Astrocyte of the cerebellum (primary cell): ENCODE results near the gene EBF3.

ENCODE experiments used
- DNase-seq: peaks from one replicate; pipeline ENCODE4 v3.0.0-alpha.2; 2011; ENCODE audit warnings: low read depth
- H3K4me3 ChIP-seq: 2 replicates; pipeline ENCODE4 v1.5.1; 2011; ENCODE audit warnings: mild to moderate bottlenecking, low read depth, low read length, moderate library complexity
- in situ Hi-C: cut with HindIII; loops from 2 replicates; pipeline ENCODE4 v1.10.0; 2017; ENCODE audit warnings: low sequenced_read_pairs
- TF ChIP-seq, protein P1 (sequence below): IDR thresholded peaks from 2 replicates; pipeline ENCODE4 v1.5.1; 2012; ENCODE audit warnings: low read length, low read depth, moderate library complexity, mild to moderate bottlenecking; ENCODE audit errors: missing control alignments

EBF3 gene

DNA sequence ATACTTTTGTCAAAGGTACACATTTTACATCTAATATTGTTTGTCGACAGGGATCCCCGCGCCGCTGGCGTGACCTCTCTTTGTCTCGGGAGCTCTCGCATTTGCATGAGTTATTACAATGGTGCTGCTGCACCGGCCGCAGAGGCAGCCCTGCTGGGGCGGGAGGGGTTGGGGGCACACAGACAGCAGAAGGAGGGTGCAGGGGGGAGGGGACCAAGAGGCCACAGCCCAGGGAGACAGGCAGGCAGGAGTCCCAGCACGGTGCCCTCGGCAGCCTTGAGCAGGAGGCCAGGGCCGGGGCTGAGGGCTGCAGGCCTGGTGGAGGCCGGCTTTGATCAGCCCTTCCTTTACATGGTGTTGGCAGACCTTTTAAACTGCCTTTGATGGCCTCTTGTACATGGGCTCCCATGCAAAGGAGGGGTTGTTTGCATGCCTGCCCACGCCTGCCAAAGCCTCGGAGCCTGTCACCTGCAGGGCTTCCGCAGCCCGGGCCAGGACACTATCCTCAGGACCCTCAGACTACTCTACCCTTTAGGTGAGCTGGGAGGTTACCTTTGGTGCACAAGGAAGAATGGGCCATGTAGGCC lies 95.5 kb downstream of the EBF3 start:
- in situ Hi-C loops: no loop called here
- TF ChIP-seq, protein P1, sequence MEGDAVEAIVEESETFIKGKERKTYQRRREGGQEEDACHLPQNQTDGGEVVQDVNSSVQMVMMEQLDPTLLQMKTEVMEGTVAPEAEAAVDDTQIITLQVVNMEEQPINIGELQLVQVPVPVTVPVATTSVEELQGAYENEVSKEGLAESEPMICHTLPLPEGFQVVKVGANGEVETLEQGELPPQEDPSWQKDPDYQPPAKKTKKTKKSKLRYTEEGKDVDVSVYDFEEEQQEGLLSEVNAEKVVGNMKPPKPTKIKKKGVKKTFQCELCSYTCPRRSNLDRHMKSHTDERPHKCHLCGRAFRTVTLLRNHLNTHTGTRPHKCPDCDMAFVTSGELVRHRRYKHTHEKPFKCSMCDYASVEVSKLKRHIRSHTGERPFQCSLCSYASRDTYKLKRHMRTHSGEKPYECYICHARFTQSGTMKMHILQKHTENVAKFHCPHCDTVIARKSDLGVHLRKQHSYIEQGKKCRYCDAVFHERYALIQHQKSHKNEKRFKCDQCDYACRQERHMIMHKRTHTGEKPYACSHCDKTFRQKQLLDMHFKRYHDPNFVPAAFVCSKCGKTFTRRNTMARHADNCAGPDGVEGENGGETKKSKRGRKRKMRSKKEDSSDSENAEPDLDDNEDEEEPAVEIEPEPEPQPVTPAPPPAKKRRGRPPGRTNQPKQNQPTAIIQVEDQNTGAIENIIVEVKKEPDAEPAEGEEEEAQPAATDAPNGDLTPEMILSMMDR: no peak
- no peak overlapping the region for H3K4me3 ChIP-seq
- DNase-seq: no peak

DNA sequence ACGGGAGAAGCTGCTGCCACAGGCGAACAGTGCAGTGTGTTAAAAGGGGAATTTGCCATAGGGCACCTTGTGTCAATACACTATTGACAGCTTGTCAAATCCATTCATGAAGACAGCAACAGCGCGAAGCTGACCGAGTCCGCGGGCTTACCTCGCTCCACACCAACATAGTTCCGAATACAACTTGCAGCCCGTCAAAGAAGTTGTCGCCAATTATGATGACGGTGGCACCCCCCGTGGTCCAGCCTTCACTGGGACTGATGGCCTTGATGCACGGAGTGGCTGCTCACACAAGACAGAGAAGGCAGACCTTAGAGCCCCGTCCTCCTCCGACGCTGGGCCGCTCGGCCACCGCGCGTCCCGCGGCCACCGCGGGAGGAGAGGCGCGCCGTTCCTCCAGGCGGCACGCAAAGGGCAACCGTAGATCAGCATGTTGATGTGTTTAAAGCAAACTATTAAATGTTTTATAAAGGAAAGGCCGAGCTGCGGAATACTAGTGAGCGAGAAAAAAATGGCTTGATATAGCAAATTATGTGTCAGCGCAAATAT lies 96.4 kb downstream of the EBF3 start:
- in situ Hi-C loops: no loop called here
- TF ChIP-seq, protein P1: no peak
- no peak overlapping the region for H3K4me3 ChIP-seq
- DNase-seq: no peak

- H3K4me3 ChIP-seq: no peak overlapping the region
- in situ Hi-C loops: no loop called here
- TF ChIP-seq, protein P1: no peak
- no peak for DNase-seq
Measured at GRCh38 chr10:129866894-129867293, 97.2 kb downstream of the EBF3 start.

- in situ Hi-C loops: no loop called here
- DNase-seq: no peak
- H3K4me3 ChIP-seq: no peak overlapping the region
- TF ChIP-seq, protein P1: no peak
Measured at GRCh38 chr10:129865960-129866359, 98.1 kb downstream of the EBF3 start.

DNA sequence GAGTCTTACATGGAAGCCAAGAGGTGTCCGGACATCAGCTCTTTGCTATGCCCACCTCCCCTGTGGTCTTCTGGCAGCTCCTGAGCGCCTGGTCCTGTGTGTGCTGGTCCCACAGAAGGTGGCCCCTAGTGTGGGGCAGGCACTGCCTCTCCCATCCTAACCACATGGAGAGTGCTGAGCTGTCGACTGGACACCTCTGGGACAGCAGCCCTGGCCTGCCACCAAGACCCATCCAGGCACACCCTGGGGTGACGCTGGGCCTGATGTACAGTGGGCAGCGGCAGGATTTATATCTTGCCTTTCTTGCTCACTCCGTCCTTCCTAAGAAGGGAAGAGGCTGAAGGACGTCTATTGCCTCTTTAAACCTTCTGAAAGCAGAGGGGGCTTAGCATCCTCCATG lies 98.7 kb downstream of the EBF3 start:
- DNase-seq: no peak
- in situ Hi-C loops: no loop called here
- TF ChIP-seq, protein P1: no peak
- H3K4me3 ChIP-seq: no peak overlapping the region

DNA sequence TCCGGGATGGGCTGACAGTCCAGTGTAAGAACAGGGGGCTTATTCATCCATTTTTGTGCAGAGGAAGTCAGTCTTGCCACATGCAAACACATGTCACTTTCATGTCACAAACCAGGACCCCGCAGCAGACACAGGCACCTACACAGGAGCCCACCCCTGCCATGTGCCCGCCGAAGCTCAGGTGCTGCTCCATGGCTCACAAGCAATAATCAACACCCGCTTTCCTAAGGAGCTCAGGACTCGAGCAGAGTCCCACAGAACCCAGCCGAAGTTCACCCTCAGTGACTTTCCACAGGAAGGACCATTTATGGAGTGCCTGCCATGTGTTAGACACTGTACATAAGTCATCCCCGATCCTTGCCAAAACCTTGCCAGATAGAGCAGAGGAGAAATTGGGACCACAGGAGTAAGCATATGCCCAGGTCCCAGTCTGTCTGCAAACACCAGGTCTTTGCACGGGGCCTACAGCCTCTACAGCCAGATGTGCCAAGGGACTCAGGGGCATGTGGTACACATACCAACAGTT lies 99.4 kb downstream of the EBF3 start:
- in situ Hi-C loops: no loop called here
- TF ChIP-seq, protein P1: no peak
- DNase-seq: no peak
- H3K4me3 ChIP-seq: no peak overlapping the region
